HEK293T (cell line): ENCODE data around the gene COL5A1.

Source experiments
- ARNT ChIP-seq: fragments of 450-650 bp; IDR thresholded peaks from 2 replicates; pipeline ENCODE4 v1.6.1; 2017; ENCODE audit warnings: mild to moderate bottlenecking
- BHLHE40 ChIP-seq: fragments of 450-650 bp; IDR thresholded peaks from 2 replicates; pipeline ENCODE4 v1.6.1; 2016; ENCODE audit warnings: mild to moderate bottlenecking, moderate library complexity, borderline replicate concordance
- CTBP1 ChIP-seq: fragments of 450-650 bp; IDR thresholded peaks from 2 replicates; pipeline ENCODE4 v1.6.1; 2016; ENCODE audit warnings: borderline replicate concordance
- ELF4 ChIP-seq: fragments of 450-650 bp; IDR thresholded peaks from 2 replicates; pipeline ENCODE4 v1.6.1; 2017; ENCODE audit warnings: antibody characterized with exemption
- FOXA1 ChIP-seq: fragments of 450-650 bp; IDR thresholded peaks from 2 replicates; pipeline ENCODE4 v1.6.1; 2016; ENCODE audit warnings: mild to moderate bottlenecking
- FOXK2 ChIP-seq: fragments of 450-650 bp; IDR thresholded peaks from 2 replicates; pipeline ENCODE4 v1.6.1; 2016; ENCODE audit warnings: mild to moderate bottlenecking
- FOXM1 ChIP-seq: fragments of 450-650 bp; IDR thresholded peaks from 2 replicates; pipeline ENCODE4 v1.6.1; 2017; ENCODE audit warnings: mild to moderate bottlenecking, borderline replicate concordance
- HDGF ChIP-seq: fragments of 450-650 bp; IDR thresholded peaks from 2 replicates; pipeline ENCODE4 v1.6.1; 2017; ENCODE audit warnings: antibody characterized with exemption, borderline replicate concordance
- LEF1 ChIP-seq: fragments of 450-650 bp; IDR thresholded peaks from 2 replicates; pipeline ENCODE4 v1.6.1; 2017; ENCODE audit warnings: mild to moderate bottlenecking, borderline replicate concordance
- SP1 ChIP-seq: fragments of 450-650 bp; IDR thresholded peaks from 2 replicates; pipeline ENCODE4 v1.6.1; 2017
- SUZ12 ChIP-seq: fragments of 450-650 bp; IDR thresholded peaks from 2 replicates; pipeline ENCODE4 v1.6.1; 2016; ENCODE audit warnings: mild to moderate bottlenecking
- TARDBP ChIP-seq: fragments of 450-650 bp; IDR thresholded peaks from 2 replicates; pipeline ENCODE4 v1.6.1; 2016
- ZNF384 ChIP-seq: fragments of 450-650 bp; IDR thresholded peaks from 2 replicates; pipeline ENCODE4 v1.6.1; 2016
- TF ChIP-seq, protein P1 (sequence below): fragments of 450-650 bp; IDR thresholded peaks from 2 replicates; pipeline ENCODE4 v1.6.1; 2016

DNA sequence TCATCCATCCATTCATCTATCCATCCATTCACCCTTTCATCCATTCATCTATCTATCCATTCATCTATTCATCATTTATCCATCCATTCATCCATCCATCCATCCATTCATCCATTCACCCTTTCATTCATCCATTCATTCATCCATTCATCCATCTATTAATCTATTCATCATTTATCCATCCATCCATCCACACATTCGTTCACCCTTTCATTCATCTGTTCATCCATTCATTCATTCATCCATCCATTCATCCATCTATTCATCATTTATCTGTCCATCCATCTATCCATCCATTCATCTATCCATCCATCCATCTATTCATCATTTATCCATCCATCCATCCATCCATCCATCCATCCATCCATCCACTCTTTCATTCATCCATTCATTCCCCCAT is 205.1 kb downstream of the COL5A1 start:
- TF ChIP-seq ELF4: no peak
- no peak for TF ChIP-seq SP1
- TF ChIP-seq ARNT: no peak
- no peak for TF ChIP-seq BHLHE40
- TF ChIP-seq FOXA1: no peak
- no peak for TF ChIP-seq FOXM1
- TF ChIP-seq SUZ12: no peak
- TF ChIP-seq HDGF: no peak
- no peak for TF ChIP-seq LEF1
- no peak for TF ChIP-seq CTBP1
- no peak for TF ChIP-seq ZNF384
- TF ChIP-seq, protein P1, sequence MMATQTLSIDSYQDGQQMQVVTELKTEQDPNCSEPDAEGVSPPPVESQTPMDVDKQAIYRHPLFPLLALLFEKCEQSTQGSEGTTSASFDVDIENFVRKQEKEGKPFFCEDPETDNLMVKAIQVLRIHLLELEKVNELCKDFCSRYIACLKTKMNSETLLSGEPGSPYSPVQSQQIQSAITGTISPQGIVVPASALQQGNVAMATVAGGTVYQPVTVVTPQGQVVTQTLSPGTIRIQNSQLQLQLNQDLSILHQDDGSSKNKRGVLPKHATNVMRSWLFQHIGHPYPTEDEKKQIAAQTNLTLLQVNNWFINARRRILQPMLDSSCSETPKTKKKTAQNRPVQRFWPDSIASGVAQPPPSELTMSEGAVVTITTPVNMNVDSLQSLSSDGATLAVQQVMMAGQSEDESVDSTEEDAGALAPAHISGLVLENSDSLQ: no peak
- no peak for TF ChIP-seq FOXK2
- TF ChIP-seq TARDBP: no peak
